ENCODE measurements around the gene GAA. TPM values are rescaled to one million over a fixed set of nuclear protein-coding genes. Genes with fewer than 3 reads are reported as not detected.
"Not testable (repeated sequence)": the region's sequence is repeated elsewhere in the genome, so short reads cannot be mapped to it uniquely, and the experiment has no call there.

The GAA gene
- total RNA-seq, 1 donor from 2014 or later: 40.7 TPM

DNA sequence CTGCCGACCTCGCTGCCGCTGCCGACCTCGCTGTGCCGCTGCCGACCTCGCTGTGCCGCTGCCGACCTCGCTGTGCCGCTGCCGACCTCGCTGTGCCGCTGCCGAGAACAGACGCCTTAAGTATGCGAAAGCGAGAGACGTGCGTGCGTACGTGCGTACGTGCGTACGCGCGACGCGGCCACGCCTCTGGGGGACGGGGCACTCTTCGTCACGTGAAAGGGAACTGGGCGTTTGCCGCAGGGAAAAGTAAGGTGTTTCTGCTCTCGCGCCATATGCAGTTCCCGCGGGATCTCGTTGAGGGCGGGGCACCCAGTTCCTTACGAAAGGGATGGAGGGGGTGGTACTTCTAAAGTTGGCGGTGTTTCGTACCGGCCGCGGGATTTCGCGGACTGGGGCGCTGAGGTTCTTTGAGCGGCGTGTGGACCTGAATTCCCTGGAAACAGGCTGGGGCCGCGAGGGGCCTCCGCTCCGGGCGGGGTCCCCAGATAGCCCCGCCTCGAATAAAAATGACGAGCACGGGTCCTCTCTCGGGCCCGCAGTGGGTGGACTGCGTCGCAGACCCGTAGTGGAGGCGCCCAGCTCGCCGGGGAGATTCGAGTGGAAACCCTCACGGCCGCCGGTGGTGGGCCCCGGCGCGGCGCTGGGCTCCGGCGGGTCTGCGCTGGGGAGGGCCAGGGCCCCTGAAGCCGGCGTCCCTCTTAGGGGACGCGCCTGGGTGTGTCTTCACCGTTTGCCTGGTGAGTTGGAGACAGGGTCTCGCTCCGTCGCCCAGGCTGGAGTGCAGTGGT, 45.8 kb downstream of the GAA start, which contains the start of gene EIF4A3:
Gene EIF4A3 (minus strand): TSS at position 94 of the 788 bp plus-strand sequence. CDS start 167 bp downstream, outside the sequence.
- H3K27me3 Mint-ChIP-seq: no peaks in the 10 kb centered on the region
- peak within 1 kb of the TSS; percentile 100 for H3K27ac Mint-ChIP-seq
- TF ChIP-seq, protein P1, sequence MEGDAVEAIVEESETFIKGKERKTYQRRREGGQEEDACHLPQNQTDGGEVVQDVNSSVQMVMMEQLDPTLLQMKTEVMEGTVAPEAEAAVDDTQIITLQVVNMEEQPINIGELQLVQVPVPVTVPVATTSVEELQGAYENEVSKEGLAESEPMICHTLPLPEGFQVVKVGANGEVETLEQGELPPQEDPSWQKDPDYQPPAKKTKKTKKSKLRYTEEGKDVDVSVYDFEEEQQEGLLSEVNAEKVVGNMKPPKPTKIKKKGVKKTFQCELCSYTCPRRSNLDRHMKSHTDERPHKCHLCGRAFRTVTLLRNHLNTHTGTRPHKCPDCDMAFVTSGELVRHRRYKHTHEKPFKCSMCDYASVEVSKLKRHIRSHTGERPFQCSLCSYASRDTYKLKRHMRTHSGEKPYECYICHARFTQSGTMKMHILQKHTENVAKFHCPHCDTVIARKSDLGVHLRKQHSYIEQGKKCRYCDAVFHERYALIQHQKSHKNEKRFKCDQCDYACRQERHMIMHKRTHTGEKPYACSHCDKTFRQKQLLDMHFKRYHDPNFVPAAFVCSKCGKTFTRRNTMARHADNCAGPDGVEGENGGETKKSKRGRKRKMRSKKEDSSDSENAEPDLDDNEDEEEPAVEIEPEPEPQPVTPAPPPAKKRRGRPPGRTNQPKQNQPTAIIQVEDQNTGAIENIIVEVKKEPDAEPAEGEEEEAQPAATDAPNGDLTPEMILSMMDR (conservative IDR thresholded peaks at IDR 0.05): no peak
- DNase-seq (ENCODE audit: extremely low spot score, unreplicated experiment): peak; percentile 96
- peaks cover 9% of the 10 kb centered on the region for H3K36me3 Mint-ChIP-seq
- H3K9me3 Mint-ChIP-seq: no peaks in the 10 kb centered on the region
- H3K4me3 Mint-ChIP-seq: peak within 1 kb of the TSS; percentile 99
- H3K4me1 Mint-ChIP-seq (ENCODE audit: unreplicated experiment): peaks cover 28% of the 10 kb centered on the region

DNA sequence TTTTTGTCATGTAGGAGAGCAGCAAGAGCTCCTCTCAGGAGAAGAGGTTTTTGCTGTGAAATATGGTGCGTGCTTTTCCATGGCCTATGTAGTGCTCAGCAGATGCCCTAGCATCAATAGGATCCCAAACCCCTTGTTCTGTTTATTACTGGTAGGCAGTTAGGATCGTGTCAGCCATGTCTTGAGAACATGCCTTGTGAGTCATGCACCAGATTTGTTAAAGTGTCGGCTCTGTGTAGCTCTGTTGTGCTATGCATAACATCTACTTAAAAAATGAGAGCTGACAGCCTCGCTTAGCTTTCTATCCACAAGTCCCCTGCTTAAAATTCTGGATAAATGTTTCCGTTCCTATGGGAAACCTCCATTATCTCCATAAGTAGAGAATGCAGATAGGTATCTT, 50.0 kb downstream of the GAA start:
- TF ChIP-seq, protein P1 (conservative IDR thresholded peaks at IDR 0.05): no peak
- DNase-seq (ENCODE audit: extremely low spot score, unreplicated experiment): no peak
- H3K9me3 Mint-ChIP-seq: peaks cover 4% of the 10 kb centered on the region
- peak overlapping the region; percentile 66 for H3K4me3 Mint-ChIP-seq
- H3K36me3 Mint-ChIP-seq: peaks cover 6% of the 10 kb centered on the region
- H3K4me1 Mint-ChIP-seq (ENCODE audit: unreplicated experiment): peaks cover 10% of the 10 kb centered on the region
- peak overlapping the region; percentile 46 for H3K27ac Mint-ChIP-seq
- no peaks in the 10 kb centered on the region for H3K27me3 Mint-ChIP-seq

DNA sequence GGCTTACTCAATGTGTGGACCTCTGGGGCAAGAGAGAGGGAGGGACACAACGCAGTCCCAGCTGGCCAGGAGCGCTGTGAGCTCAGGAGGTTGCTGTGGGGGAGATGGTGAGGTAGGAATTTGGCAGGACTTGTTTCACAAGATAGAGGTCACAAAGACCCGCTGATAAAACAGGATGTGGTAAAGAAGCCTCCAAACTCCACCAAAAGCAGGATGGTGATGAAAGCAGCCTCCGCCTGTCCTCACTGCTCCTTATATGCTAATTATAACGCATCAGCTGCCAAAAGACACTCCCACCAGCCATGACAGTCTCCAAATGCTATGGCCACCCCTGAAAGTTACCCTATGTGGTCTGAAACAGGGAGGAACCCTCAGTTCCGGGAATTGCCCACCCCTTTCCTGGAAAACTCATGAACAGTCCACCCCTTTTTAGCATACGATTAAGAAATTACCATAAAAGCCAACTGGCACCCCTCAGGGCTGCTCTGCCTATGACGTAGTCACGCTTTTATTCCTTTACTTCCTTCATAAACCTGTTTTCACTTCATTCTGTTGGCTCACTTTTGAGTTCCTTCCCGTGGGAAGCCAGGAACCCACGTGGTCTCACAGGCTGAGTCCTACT, 50.8 kb downstream of the GAA start:
- TF ChIP-seq, protein P1 (conservative IDR thresholded peaks at IDR 0.05): no peak
- no peak for DNase-seq (ENCODE audit: extremely low spot score, unreplicated experiment)
- Mint-ChIP-seq H3K4me1 (ENCODE audit: unreplicated experiment) (peaks cover 7% of the 10 kb centered on the region), H3K9me3 (peaks cover 4% of the 10 kb centered on the region), H3K27ac (no peak overlapping the region), H3K27me3 (no peaks in the 10 kb centered on the region), H3K36me3 (peaks cover 3% of the 10 kb centered on the region), H3K4me3 (no peak overlapping the region)

DNA sequence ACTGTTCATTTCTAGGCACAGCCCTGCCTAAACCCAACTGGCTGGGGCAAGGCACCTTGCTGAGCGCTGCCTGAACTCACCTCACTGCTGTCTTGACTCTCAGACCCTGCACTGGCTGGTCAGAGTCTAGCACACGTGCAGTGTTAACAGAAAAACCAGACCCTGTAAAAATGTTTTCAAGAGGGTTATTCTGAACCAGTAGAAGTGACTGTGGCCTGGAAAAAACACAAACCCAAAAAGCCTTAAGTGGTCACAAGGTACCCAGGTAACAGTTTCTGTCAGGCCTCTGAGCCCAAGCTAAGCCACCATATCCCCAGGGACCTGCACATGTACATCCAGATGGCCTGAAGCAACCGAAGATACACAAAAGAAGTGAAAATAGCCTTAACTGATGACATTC, 51.6 kb downstream of the GAA start:
- Mint-ChIP-seq H3K9me3 (peaks cover 4% of the 10 kb centered on the region), H3K4me1 (ENCODE audit: unreplicated experiment) (peaks cover 3% of the 10 kb centered on the region), H3K27me3 (no peaks in the 10 kb centered on the region), H3K4me3 (no peak overlapping the region), H3K36me3 (peaks cover 3% of the 10 kb centered on the region), H3K27ac (no peak overlapping the region)
- TF ChIP-seq, protein P1 (conservative IDR thresholded peaks at IDR 0.05): no peak
- no peak for DNase-seq (ENCODE audit: extremely low spot score, unreplicated experiment)

DNA sequence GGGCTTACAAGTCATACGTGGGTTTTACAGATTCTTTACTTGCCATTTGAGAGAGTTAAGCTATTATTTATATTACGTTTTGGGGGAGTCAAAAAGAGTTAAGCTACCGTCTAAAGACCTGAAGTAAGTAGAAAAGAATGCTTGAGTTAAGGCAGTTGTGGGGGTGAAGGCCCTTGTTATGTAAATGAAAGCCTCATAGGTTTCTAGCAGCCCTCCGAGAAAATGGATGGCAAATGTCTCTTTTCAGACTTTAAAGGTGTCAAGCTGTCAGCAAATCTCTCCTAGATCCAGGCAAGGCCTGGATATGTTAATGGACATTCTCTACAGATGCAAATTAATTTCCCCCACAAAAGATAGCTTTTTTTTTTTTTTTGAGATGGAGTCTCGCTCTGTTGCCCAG, 52.8 kb downstream of the GAA start:
- peaks cover 3% of the 10 kb centered on the region for H3K36me3 Mint-ChIP-seq
- TF ChIP-seq, protein P1 (conservative IDR thresholded peaks at IDR 0.05): no peak
- no peaks in the 10 kb centered on the region for H3K4me1 Mint-ChIP-seq (ENCODE audit: unreplicated experiment)
- H3K27me3 Mint-ChIP-seq: no peaks in the 10 kb centered on the region
- peaks cover 4% of the 10 kb centered on the region for H3K9me3 Mint-ChIP-seq
- no peak overlapping the region for H3K27ac Mint-ChIP-seq
- H3K4me3 Mint-ChIP-seq: no peak overlapping the region
- DNase-seq (ENCODE audit: extremely low spot score, unreplicated experiment): no peak

DNA sequence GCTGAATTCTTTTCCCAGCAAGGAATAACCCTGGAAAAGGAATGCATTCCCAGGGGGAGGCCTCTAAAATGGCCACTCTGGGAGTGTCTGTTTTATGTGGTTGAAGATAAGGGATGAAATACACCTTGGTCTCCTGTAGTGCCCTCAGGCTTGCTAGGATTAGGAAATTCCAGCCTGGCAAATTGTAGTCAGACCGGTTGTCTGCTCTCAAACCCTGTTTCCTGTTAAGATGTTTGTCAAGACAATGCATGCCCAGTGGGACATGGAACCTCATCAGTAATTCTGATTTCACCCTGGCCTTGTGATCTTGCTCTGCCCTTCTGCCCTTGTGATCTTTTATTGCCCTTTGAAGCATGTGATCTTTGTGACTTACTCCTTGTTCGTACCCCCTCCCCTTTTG, 54.2 kb downstream of the GAA start:
- not testable (repeated sequence) for H3K4me3 Mint-ChIP-seq; DNase-seq (ENCODE audit: extremely low spot score, unreplicated experiment); H3K27ac Mint-ChIP-seq; H3K4me1 Mint-ChIP-seq (ENCODE audit: unreplicated experiment); H3K27me3 Mint-ChIP-seq; H3K36me3 Mint-ChIP-seq; H3K9me3 Mint-ChIP-seq

Data from type B pancreatic cell (in vitro differentiated cells).